OCI-M2 (cell line): ENCODE data around the gene ST6GALNAC1.

Experiments
- DNase-seq: peaks from one replicate; lab custom pipeline; 2025; ENCODE audit not compliant: unreplicated experiment; lab: John Stamatoyannopoulos, UW

Gene ST6GALNAC1

GRCh38 chr17:76581515-76581914 is 62.0 kb downstream of the ST6GALNAC1 start:
- DNase-seq, result no peak

- no peak for DNase-seq
Measured at GRCh38 chr17:76579281-76579680, 64.3 kb downstream of the ST6GALNAC1 start.

GRCh38 chr17:76578376-76578775 is 65.2 kb downstream of the ST6GALNAC1 start:
- no peak for DNase-seq

- DNase-seq, result no peak
Measured at GRCh38 chr17:76577876-76578275, 65.7 kb downstream of the ST6GALNAC1 start.

GRCh38 chr17:76576189-76576588 is 67.4 kb downstream of the ST6GALNAC1 start:
- DNase-seq, result no peak

- no peak for DNase-seq
Measured at GRCh38 chr17:76575570-76575969, 68.0 kb downstream of the ST6GALNAC1 start.
